Astrocyte (in vitro differentiated cells and primary cell): ENCODE results near the gene IL1B. TPM values are rescaled to one million over a fixed set of nuclear protein-coding genes. Genes with fewer than 3 reads are reported as not detected.

Source experiments
- DNase-seq: peaks from one replicate; pipeline ENCODE4 v3.0.0-alpha.2; 2010; ENCODE audit warnings: low read depth
- FAIRE-seq: peaks from 2 replicates; lab custom pipeline; 2011; peaks lifted over from hg19 to GRCh38; lab: Jason Lieb, UNC
- H2AFZ ChIP-seq: 2 replicates; pipeline ENCODE4 v1.6.0; 2012; ENCODE audit warnings: low read depth, low read length, inconsistent platforms
- H3K27ac ChIP-seq: 2 replicates; pipeline ENCODE4 v1.5.1; 2011; ENCODE audit warnings: low read depth, low read length, inconsistent platforms
- H3K27me3 ChIP-seq: 2 replicates; pipeline ENCODE4 v1.6.0; 2011; ENCODE audit warnings: low read length, inconsistent platforms; ENCODE audit not compliant: insufficient read depth
- H3K36me3 ChIP-seq: 2 replicates; pipeline ENCODE4 v1.5.1; 2011; ENCODE audit warnings: low read length, inconsistent platforms; ENCODE audit not compliant: insufficient read depth
- H3K4me1 ChIP-seq: 2 replicates; pipeline ENCODE4 v1.5.1; 2011; ENCODE audit warnings: low read length, inconsistent platforms; ENCODE audit not compliant: insufficient read depth
- H3K4me2 ChIP-seq: 2 replicates; pipeline ENCODE4 v1.6.0; 2012; ENCODE audit warnings: low read length, inconsistent platforms
- H3K4me3 ChIP-seq: 2 replicates; pipeline ENCODE4 v1.5.1; 2011; ENCODE audit warnings: low read depth, mild to moderate bottlenecking, low read length, inconsistent platforms; ENCODE audit not compliant: insufficient read depth
- H3K79me2 ChIP-seq: 2 replicates; pipeline ENCODE4 v1.6.0; 2012; ENCODE audit warnings: mild to moderate bottlenecking, low read length, inconsistent platforms; ENCODE audit not compliant: insufficient read depth
- H3K9ac ChIP-seq: 2 replicates; pipeline ENCODE4 v1.6.0; 2012; ENCODE audit warnings: mild to moderate bottlenecking, low read length, inconsistent platforms
- H3K9me3 ChIP-seq: 2 replicates; pipeline ENCODE4 v1.5.1; 2012; ENCODE audit warnings: low read depth, mild to moderate bottlenecking, low read length, inconsistent platforms; ENCODE audit not compliant: insufficient read depth
- H4K20me1 ChIP-seq: 2 replicates; pipeline ENCODE4 v1.6.0; 2012; ENCODE audit warnings: low read length, inconsistent platforms; ENCODE audit not compliant: insufficient read depth
- H3K27ac Mint-ChIP-seq: one replicate; pipeline ENCODE4 v1.8.0; 2021; ENCODE audit warnings: mild to moderate bottlenecking, mixed read lengths; ENCODE audit not compliant: unreplicated experiment
- H3K27me3 Mint-ChIP-seq: one replicate; pipeline ENCODE4 v1.8.0; 2021; ENCODE audit warnings: low read depth, mixed read lengths; ENCODE audit not compliant: unreplicated experiment
- H3K36me3 Mint-ChIP-seq: one replicate; pipeline ENCODE4 v1.8.0; 2021; ENCODE audit warnings: low read depth, mixed read lengths; ENCODE audit not compliant: unreplicated experiment
- H3K4me1 Mint-ChIP-seq: one replicate; pipeline ENCODE4 v1.8.0; 2021; ENCODE audit warnings: low read depth, mixed read lengths; ENCODE audit not compliant: unreplicated experiment
- H3K4me3 Mint-ChIP-seq: one replicate; pipeline ENCODE4 v1.8.0; 2021; ENCODE audit warnings: mild to moderate bottlenecking, moderate library complexity, mixed read lengths; ENCODE audit not compliant: unreplicated experiment
- H3K9me3 Mint-ChIP-seq: one replicate; pipeline ENCODE4 v1.8.0; 2021; ENCODE audit warnings: mild to moderate bottlenecking, mixed read lengths; ENCODE audit not compliant: unreplicated experiment
- EZH2 ChIP-seq: IDR thresholded peaks from 2 replicates; pipeline ENCODE4 v1.6.1; 2012; ENCODE audit warnings: mild to moderate bottlenecking, low read length, inconsistent platforms; ENCODE audit not compliant: insufficient read depth
- total RNA-seq: library from RNA; stranded (reverse); gene quantifications from 2 replicates; pipeline ENCODE4 v1.2.1, GENCODE V29; 2021
- TF ChIP-seq, protein P1 (sequence below): IDR thresholded peaks from 2 replicates; pipeline ENCODE4 v1.5.1; 2011; ENCODE audit warnings: low read depth, mild to moderate bottlenecking, inconsistent platforms, low read length, moderate library complexity; ENCODE audit not compliant: insufficient read depth

The IL1B gene
- total RNA-seq, 1 donor from 2014 or later = not detected

DNA sequence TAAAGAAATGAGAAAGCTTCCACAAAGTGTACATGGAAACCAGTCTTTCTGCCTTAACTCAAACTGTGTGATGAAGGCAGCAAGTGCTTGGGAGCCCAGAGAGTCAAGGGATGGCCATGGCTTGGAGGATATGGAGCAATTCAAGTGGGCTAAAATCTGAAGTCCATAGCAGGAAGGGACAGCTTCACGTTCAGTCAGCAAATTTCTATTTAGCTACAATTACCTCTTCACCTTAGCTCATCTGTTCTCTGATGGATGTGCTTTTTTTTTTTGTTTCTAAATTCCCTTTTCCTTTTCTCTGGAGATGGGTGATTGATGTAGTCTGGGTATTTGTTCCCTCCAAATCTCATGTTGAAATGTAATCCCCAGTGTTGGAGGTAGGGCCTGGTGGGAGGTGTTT lies 47.4 kb downstream of the IL1B start:
- no peaks in the 10 kb centered on the region for H3K27me3 ChIP-seq
- no peak overlapping the region for H3K4me2 ChIP-seq
- Mint-ChIP-seq H3K27ac (no peak overlapping the region), H3K27me3 (peaks cover 4% of the 10 kb centered on the region), H3K36me3 (no peaks in the 10 kb centered on the region), H3K4me1 (peaks cover 7% of the 10 kb centered on the region), H3K4me3 (no peak overlapping the region), H3K9me3 (peaks cover 10% of the 10 kb centered on the region)
- H2AFZ ChIP-seq = no peak overlapping the region
- DNase-seq (no peak), FAIRE-seq (no peak)
- H3K27ac ChIP-seq = no peak overlapping the region
- H3K79me2 ChIP-seq = no peaks in the 10 kb centered on the region
- H3K9ac ChIP-seq = no peak overlapping the region
- TF ChIP-seq EZH2 = no peak
- TF ChIP-seq, protein P1, sequence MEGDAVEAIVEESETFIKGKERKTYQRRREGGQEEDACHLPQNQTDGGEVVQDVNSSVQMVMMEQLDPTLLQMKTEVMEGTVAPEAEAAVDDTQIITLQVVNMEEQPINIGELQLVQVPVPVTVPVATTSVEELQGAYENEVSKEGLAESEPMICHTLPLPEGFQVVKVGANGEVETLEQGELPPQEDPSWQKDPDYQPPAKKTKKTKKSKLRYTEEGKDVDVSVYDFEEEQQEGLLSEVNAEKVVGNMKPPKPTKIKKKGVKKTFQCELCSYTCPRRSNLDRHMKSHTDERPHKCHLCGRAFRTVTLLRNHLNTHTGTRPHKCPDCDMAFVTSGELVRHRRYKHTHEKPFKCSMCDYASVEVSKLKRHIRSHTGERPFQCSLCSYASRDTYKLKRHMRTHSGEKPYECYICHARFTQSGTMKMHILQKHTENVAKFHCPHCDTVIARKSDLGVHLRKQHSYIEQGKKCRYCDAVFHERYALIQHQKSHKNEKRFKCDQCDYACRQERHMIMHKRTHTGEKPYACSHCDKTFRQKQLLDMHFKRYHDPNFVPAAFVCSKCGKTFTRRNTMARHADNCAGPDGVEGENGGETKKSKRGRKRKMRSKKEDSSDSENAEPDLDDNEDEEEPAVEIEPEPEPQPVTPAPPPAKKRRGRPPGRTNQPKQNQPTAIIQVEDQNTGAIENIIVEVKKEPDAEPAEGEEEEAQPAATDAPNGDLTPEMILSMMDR = no peak
- H3K4me1 ChIP-seq = peaks cover 4% of the 10 kb centered on the region
- H3K36me3 ChIP-seq = no peaks in the 10 kb centered on the region
- no peaks in the 10 kb centered on the region for H3K9me3 ChIP-seq
- no peak overlapping the region for H3K4me3 ChIP-seq
- H4K20me1 ChIP-seq = no peaks in the 10 kb centered on the region

DNA sequence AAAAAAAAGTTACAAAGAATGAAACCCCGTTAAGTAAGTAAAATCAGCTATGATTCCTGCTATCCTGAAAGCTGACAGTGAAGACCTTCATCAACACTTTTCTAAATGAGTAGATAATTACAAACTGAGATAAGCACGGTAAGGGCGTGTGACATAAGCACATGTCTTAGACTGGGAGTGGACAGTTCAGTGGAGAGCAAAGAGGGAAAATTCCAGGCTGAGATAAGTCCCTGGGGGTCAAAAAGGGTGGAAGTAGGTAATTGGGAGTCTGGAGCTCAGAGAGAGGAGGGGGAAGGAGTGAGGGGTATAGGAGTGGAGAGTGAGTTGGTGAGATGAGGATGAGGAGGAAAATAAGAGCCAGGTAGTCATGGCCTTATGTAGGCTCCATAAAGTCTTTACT lies 47.9 kb downstream of the IL1B start:
- no peaks in the 10 kb centered on the region for H3K27me3 ChIP-seq

More for the DNA sequence above, 47.9 kb downstream of the IL1B start:
- Mint-ChIP-seq H3K27me3 (peaks cover 4% of the 10 kb centered on the region), H3K36me3 (no peaks in the 10 kb centered on the region), H3K4me3 (no peak overlapping the region), H3K27ac (no peak overlapping the region), H3K9me3 (peaks cover 10% of the 10 kb centered on the region), H3K4me1 (peaks cover 3% of the 10 kb centered on the region)
- Histone ChIP-seq H3K9ac (no peak overlapping the region), H3K4me2 (no peak overlapping the region), H3K27ac (no peak overlapping the region), H3K4me1 (peaks cover 8% of the 10 kb centered on the region), H3K36me3 (no peaks in the 10 kb centered on the region), H4K20me1 (no peaks in the 10 kb centered on the region), H3K9me3 (no peaks in the 10 kb centered on the region), H3K4me3 (no peak overlapping the region), H3K79me2 (no peaks in the 10 kb centered on the region), H2AFZ (no peak overlapping the region)
- FAIRE-seq (no peak), DNase-seq (no peak)
- no peak for TF ChIP-seq EZH2
- TF ChIP-seq, protein P1 = no peak
